GM12801 (cell line): Measurements from ENCODE around the gene SLC25A42.

Experiments used
- CTCF ChIP-seq: IDR thresholded peaks from one replicate; pipeline ENCODE4 v1.5.1; 2011; ENCODE audit warnings: control low read depth; ENCODE audit not compliant: insufficient read length; ENCODE audit errors: extremely low read depth

The SLC25A42 gene

GRCh38 chr19:19140476-19140875 lies 76.7 kb downstream of the SLC25A42 start:
- TF ChIP-seq CTCF = no peak

- TF ChIP-seq CTCF = no peak
Observed at GRCh38 chr19:19142347-19142746, 78.6 kb downstream of the SLC25A42 start.

- no peak for TF ChIP-seq CTCF
Observed at GRCh38 chr19:19145281-19145680, 81.5 kb downstream of the SLC25A42 start.

- TF ChIP-seq CTCF = no peak
Observed at GRCh38 chr19:19145684-19146608, 82.2 kb downstream of the SLC25A42 start.

- TF ChIP-seq CTCF = no peak
Observed at GRCh38 chr19:19146865-19147264, 83.1 kb downstream of the SLC25A42 start.

- TF ChIP-seq CTCF = no peak
Observed at GRCh38 chr19:19147344-19147743, 83.5 kb downstream of the SLC25A42 start.

- TF ChIP-seq CTCF = no peak
Observed at GRCh38 chr19:19149435-19149834, 85.6 kb downstream of the SLC25A42 start.
